Neural cell (in vitro differentiated cells): Measurements from ENCODE around the gene C10orf90. TPM values are rescaled to one million over a fixed set of nuclear protein-coding genes. Genes with fewer than 3 reads are reported as not detected.

ENCODE experiments used
- H2AFZ ChIP-seq: fragments of 200-600, 300-800 bp; sonication (generic), shearing (Covaris generic); 2 replicates; pipeline ENCODE4 v1.6.0; 2014; ENCODE audit warnings: low read depth, mild to moderate bottlenecking, antibody characterized with exemption, low read length, moderate library complexity
- H3F3A ChIP-seq: fragments of 200-600 bp; shearing (Covaris generic); 2 replicates; pipeline ENCODE4 v1.6.1; 2016; ENCODE audit warnings: mild to moderate bottlenecking, moderate library complexity, mixed read lengths, antibody characterized with exemption, low read length; ENCODE audit not compliant: insufficient read depth, poor library complexity, severe bottlenecking
- H3K27ac ChIP-seq: fragments of 200-600, 300-800 bp; sonication (generic), shearing (Covaris generic); 2 replicates; pipeline ENCODE4 v1.5.1; 2014; ENCODE audit warnings: mild to moderate bottlenecking, low read length, moderate library complexity
- H3K27me3 ChIP-seq: fragments of 300-800, 200-600 bp; sonication (generic), shearing (Covaris generic); 2 replicates; pipeline ENCODE4 v1.6.0; 2014; ENCODE audit warnings: mild to moderate bottlenecking, low read depth, low read length, moderate library complexity; ENCODE audit not compliant: insufficient read depth
- H3K36me3 ChIP-seq: fragments of 300-800, 200-600 bp; sonication (generic), shearing (Covaris generic); 2 replicates; pipeline ENCODE4 v1.5.1; 2014; ENCODE audit warnings: mild to moderate bottlenecking, antibody characterized with exemption, low read length, moderate library complexity; ENCODE audit not compliant: insufficient read depth
- H3K4me2 ChIP-seq: fragments of 300-800, 200-600 bp; sonication (generic), shearing (Covaris generic); 2 replicates; pipeline ENCODE4 v1.6.0; 2014; ENCODE audit warnings: mild to moderate bottlenecking, low read length
- H3K4me3 ChIP-seq: fragments of 300-800, 200-600 bp; sonication (generic), shearing (Covaris generic); 2 replicates; pipeline ENCODE4 v1.5.1; 2014; ENCODE audit warnings: mild to moderate bottlenecking, low read length, moderate library complexity
- H3K79me2 ChIP-seq: fragments of 200-600 bp; shearing (Covaris generic); replicated peaks from 2 replicates; pipeline ENCODE4 v1.6.0; 2014; ENCODE audit warnings: mild to moderate bottlenecking, low read length, moderate library complexity; ENCODE audit not compliant: insufficient read depth
- H3K9ac ChIP-seq: fragments of 300-800, 200-600 bp; sonication (generic), shearing (Covaris generic); 2 replicates; pipeline ENCODE4 v1.6.1; 2016; ENCODE audit warnings: mild to moderate bottlenecking, low read length, mixed read lengths
- H3K9me2 ChIP-seq: fragments of 200-600 bp; shearing (Covaris generic); 2 replicates; pipeline ENCODE4 v1.6.1; 2016; ENCODE audit warnings: mild to moderate bottlenecking, low read length, mixed read lengths; ENCODE audit not compliant: insufficient read depth
- H3K9me3 ChIP-seq: fragments of 200-600, 300-800 bp; sonication (generic), shearing (Covaris generic); 2 replicates; pipeline ENCODE4 v1.6.1; 2016; ENCODE audit warnings: mild to moderate bottlenecking, mixed run types, low read length, moderate library complexity, mixed read lengths
- H4K20me1 ChIP-seq: fragments of 200-600 bp; shearing (Covaris generic); 2 replicates; pipeline ENCODE4 v1.6.1; 2016; ENCODE audit warnings: mild to moderate bottlenecking, mixed run types; ENCODE audit not compliant: insufficient read depth
- CTCF ChIP-seq: fragments of 450-650 bp; IDR thresholded peaks from 2 replicates; pipeline ENCODE4 v1.5.1; 2014; ENCODE audit warnings: antibody characterized with exemption, mild to moderate bottlenecking, moderate library complexity; ENCODE audit not compliant: poor library complexity, severe bottlenecking
- EP300 ChIP-seq: fragments of 450-650 bp; conservative IDR thresholded peaks from 2 replicates; pipeline ENCODE4 v1.6.1; 2014; ENCODE audit warnings: antibody characterized with exemption, mild to moderate bottlenecking, moderate library complexity; ENCODE audit not compliant: poor library complexity, severe bottlenecking
- EZH2 ChIP-seq: fragments of 200-600, 300-800 bp; shearing (Covaris generic), sonication (generic); IDR thresholded peaks from 2 replicates; pipeline ENCODE4 v1.6.1; 2014; ENCODE audit warnings: antibody characterized with exemption, low read length, borderline replicate concordance, mild to moderate bottlenecking; ENCODE audit not compliant: insufficient read depth, poor library complexity, severe bottlenecking
- MXI1 ChIP-seq: fragments of 450-650 bp; conservative IDR thresholded peaks from 2 replicates; pipeline ENCODE4 v1.6.1; 2014; ENCODE audit warnings: antibody characterized with exemption, mild to moderate bottlenecking; ENCODE audit not compliant: poor library complexity, severe bottlenecking
- POLR2AphosphoS5 ChIP-seq: IDR thresholded peaks from 2 replicates; pipeline ENCODE4 v1.6.1; 2012
- RAD21 ChIP-seq: fragments of 450-650 bp; conservative IDR thresholded peaks from 2 replicates; pipeline ENCODE4 v1.6.1; 2014; ENCODE audit warnings: antibody characterized with exemption, mild to moderate bottlenecking, moderate library complexity
- REST ChIP-seq: IDR thresholded peaks from 2 replicates; pipeline ENCODE4 v1.6.1; 2012; ENCODE audit warnings: borderline replicate concordance
- SMC3 ChIP-seq: fragments of 450-650 bp; conservative IDR thresholded peaks from 2 replicates; pipeline ENCODE4 v1.6.1; 2014; ENCODE audit warnings: antibody characterized with exemption, mild to moderate bottlenecking, moderate library complexity; ENCODE audit not compliant: poor library complexity
- TAF1 ChIP-seq: IDR thresholded peaks from 2 replicates; pipeline ENCODE4 v1.6.1; 2012; ENCODE audit warnings: low read depth
- polyA plus RNA-seq: library from polyadenylated mRNA; depleted of rRNA; stranded (reverse); fragments of >200 nt; gene quantifications from 2 replicates; pipeline ENCODE4 v1.2.3, GENCODE V29; 2014

The C10orf90 gene
- polyA plus RNA-seq, 1 donor from 2014 or later: not detected

- Histone ChIP-seq H3K79me2 (no peaks in the 10 kb centered on the region), H3K27me3 (no peaks in the 10 kb centered on the region), H3K9me3 (no peaks in the 10 kb centered on the region), H3K4me2 (no peak overlapping the region), H3K4me3 (no peak overlapping the region), H3K27ac (no peak overlapping the region), H3K9ac (no peak overlapping the region), H3F3A (no peaks in the 10 kb centered on the region), H3K36me3 (no peaks in the 10 kb centered on the region), H3K9me2 (no peaks in the 10 kb centered on the region), H2AFZ (no peak overlapping the region), H4K20me1 (no peaks in the 10 kb centered on the region)
- TF ChIP-seq RAD21 (no peak), TAF1 (no peak), SMC3 (no peak), CTCF (no peak), REST (no peak), POLR2AphosphoS5 (no peak), EP300 (no peak), EZH2 (no peak), MXI1 (no peak)
Measured at GRCh38 chr10:126568809-126569385, 101.6 kb downstream of the C10orf90 start.

- H3F3A ChIP-seq: no peaks in the 10 kb centered on the region
- TF ChIP-seq MXI1 (no peak), EZH2 (no peak), SMC3 (no peak), CTCF (no peak), REST (no peak), TAF1 (no peak), EP300 (no peak), RAD21 (no peak), POLR2AphosphoS5 (no peak)
- no peaks in the 10 kb centered on the region for H3K9me3 ChIP-seq
- H4K20me1 ChIP-seq: no peaks in the 10 kb centered on the region
- no peak overlapping the region for H2AFZ ChIP-seq
- H3K9ac ChIP-seq: no peak overlapping the region
- H3K4me2 ChIP-seq: no peak overlapping the region
- no peaks in the 10 kb centered on the region for H3K27me3 ChIP-seq
- no peaks in the 10 kb centered on the region for H3K36me3 ChIP-seq
- H3K79me2 ChIP-seq: no peaks in the 10 kb centered on the region
- no peak overlapping the region for H3K27ac ChIP-seq
- no peak overlapping the region for H3K4me3 ChIP-seq
- H3K9me2 ChIP-seq: no peaks in the 10 kb centered on the region
Measured at GRCh38 chr10:126565871-126566270, 104.6 kb downstream of the C10orf90 start.
